ENCODE data around the gene PCBP1. TPM values are rescaled to one million over a fixed set of nuclear protein-coding genes. Genes with fewer than 3 reads are reported as not detected.
A peak's percentile ranks its signal among the peaks of the same experiment; 100 is the strongest.

PCBP1 gene
- total and polyA plus RNA-seq, 9 of the 15 experiments (the other 6 are each of a cell fraction or from before 2014, with no cell fraction given), result 19.2 to 407 (median 78.1) TPM

DNA sequence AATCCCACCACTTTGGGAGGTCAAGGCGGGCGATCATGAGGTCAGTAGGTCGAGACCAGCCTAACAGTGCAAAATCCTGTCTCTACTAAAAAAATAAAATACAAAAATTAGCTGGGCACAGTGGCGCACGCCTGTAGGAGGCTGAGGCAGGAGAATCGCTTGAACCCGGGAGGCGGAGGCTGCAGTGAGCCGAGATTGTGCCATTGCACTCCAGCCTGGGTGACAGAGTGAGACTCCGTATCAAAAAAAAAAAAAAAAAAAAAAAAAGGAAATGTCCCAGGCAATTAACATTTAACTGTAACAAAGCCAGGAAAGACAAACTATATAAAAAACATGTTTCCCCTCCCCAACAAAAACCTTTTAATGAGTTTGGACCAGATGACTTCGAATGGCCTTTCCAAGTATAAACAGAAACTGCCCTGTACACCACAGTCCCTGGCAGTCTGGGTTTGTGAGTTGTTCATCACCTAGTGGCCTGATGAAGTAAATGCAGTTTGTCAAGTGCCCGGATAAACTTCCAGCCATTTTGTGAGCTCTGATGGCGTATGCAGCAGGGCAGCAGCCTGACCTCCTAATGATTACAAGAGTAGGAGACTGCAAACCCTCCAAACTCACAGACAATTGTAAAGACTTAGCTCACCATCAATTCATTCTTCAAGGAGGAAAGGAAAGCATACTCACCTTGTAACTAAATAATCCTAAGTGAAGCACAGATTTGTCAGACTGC, 16.6 kb upstream of the PCBP1 start (continued):
- TF ChIP-seq, protein P1, sequence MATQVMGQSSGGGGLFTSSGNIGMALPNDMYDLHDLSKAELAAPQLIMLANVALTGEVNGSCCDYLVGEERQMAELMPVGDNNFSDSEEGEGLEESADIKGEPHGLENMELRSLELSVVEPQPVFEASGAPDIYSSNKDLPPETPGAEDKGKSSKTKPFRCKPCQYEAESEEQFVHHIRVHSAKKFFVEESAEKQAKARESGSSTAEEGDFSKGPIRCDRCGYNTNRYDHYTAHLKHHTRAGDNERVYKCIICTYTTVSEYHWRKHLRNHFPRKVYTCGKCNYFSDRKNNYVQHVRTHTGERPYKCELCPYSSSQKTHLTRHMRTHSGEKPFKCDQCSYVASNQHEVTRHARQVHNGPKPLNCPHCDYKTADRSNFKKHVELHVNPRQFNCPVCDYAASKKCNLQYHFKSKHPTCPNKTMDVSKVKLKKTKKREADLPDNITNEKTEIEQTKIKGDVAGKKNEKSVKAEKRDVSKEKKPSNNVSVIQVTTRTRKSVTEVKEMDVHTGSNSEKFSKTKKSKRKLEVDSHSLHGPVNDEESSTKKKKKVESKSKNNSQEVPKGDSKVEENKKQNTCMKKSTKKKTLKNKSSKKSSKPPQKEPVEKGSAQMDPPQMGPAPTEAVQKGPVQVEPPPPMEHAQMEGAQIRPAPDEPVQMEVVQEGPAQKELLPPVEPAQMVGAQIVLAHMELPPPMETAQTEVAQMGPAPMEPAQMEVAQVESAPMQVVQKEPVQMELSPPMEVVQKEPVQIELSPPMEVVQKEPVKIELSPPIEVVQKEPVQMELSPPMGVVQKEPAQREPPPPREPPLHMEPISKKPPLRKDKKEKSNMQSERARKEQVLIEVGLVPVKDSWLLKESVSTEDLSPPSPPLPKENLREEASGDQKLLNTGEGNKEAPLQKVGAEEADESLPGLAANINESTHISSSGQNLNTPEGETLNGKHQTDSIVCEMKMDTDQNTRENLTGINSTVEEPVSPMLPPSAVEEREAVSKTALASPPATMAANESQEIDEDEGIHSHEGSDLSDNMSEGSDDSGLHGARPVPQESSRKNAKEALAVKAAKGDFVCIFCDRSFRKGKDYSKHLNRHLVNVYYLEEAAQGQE (IDR thresholded peaks at IDR 0.05; ENCODE audit: borderline replicate concordance), result peak; percentile 82
- TF ChIP-seq, protein P1 (CRISPR knock-in tag; IDR thresholded peaks at IDR 0.05; ENCODE audit: low read depth), result no peak
- TF ChIP-seq RHOXF2B (CRISPR knock-in tag; conservative IDR thresholded peaks at IDR 0.05) (no peak), PCBP1 (IDR thresholded peaks at IDR 0.05; ENCODE audit: low read depth, low read length, poor library complexity, severe bottlenecking) (no peak), ZNF133 (CRISPR knock-in tag; IDR thresholded peaks at IDR 0.05) (no peak), CTBP1 (IDR thresholded peaks at IDR 0.05; ENCODE audit: borderline replicate concordance) (peak; percentile 29; the same call in 1 of the 2 replicates), HDAC2 (IDR thresholded peaks at IDR 0.05) (0 out of 2 replicates have a peak, but pooled peaks have one; percentile 34), BCL6 (CRISPR knock-in tag; IDR thresholded peaks at IDR 0.05) (no peak), NBN (IDR thresholded peaks at IDR 0.05; ENCODE audit: low read depth) (no peak; the same call in 1 of the 2 replicates), RFX7 (CRISPR knock-in tag; IDR thresholded peaks at IDR 0.05) (no peak), ZNF76 (CRISPR knock-in tag; IDR thresholded peaks at IDR 0.05; ENCODE audit: borderline replicate concordance) (no peak), ARNT (IDR thresholded peaks at IDR 0.05) (no peak), NFE2L1 (tag; IDR thresholded peaks at IDR 0.05; ENCODE audit: borderline replicate concordance, low read depth) (no peak), SNIP1 (IDR thresholded peaks at IDR 0.05; ENCODE audit: low read depth) (no peak), ZSCAN32 (CRISPR knock-in tag; IDR thresholded peaks at IDR 0.05) (no peak), POLR2B (IDR thresholded peaks at IDR 0.05; ENCODE audit: low read depth, partially characterized antibody) (no peak), CHCHD3 (CRISPR knock-in tag; IDR thresholded peaks at IDR 0.05) (no peak)
- TF ChIP-seq, protein P2, sequence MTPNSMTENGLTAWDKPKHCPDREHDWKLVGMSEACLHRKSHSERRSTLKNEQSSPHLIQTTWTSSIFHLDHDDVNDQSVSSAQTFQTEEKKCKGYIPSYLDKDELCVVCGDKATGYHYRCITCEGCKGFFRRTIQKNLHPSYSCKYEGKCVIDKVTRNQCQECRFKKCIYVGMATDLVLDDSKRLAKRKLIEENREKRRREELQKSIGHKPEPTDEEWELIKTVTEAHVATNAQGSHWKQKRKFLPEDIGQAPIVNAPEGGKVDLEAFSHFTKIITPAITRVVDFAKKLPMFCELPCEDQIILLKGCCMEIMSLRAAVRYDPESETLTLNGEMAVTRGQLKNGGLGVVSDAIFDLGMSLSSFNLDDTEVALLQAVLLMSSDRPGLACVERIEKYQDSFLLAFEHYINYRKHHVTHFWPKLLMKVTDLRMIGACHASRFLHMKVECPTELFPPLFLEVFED (CRISPR knock-in tag; conservative IDR thresholded peaks at IDR 0.05), result no peak
- TF ChIP-seq, protein P3, sequence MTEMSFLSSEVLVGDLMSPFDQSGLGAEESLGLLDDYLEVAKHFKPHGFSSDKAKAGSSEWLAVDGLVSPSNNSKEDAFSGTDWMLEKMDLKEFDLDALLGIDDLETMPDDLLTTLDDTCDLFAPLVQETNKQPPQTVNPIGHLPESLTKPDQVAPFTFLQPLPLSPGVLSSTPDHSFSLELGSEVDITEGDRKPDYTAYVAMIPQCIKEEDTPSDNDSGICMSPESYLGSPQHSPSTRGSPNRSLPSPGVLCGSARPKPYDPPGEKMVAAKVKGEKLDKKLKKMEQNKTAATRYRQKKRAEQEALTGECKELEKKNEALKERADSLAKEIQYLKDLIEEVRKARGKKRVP (CRISPR knock-in tag; IDR thresholded peaks at IDR 0.05), result peak; percentile 28; the same call in 1 of the 2 replicates

Data from K562 (cell line).